Measurements from ENCODE around the gene HYAL1. TPM values are rescaled to one million over a fixed set of nuclear protein-coding genes. Genes with fewer than 3 reads are reported as not detected.

Gene HYAL1
- total RNA-seq, 4 donors from 2014 or later = 2.1 to 30.5 (median 22.1) TPM

- Histone ChIP-seq H3K9me3 (no peaks in the 10 kb centered on the region), H3K27me3 (no peaks in the 10 kb centered on the region), H3K27ac (peak overlapping the region; percentile 95 to 96), H3K36me3 (no peaks in the 10 kb centered on the region), H3K4me3 (peak overlapping the region; percentile 71 to 83), H3K4me1 (peaks cover 0 to 33% of the 10 kb centered on the region in 2 donors)
- intact Hi-C loops (cut with DNase I; ENCODE audit: low total_unique reads) = no loop called here
- TF ChIP-seq CTCF (IDR thresholded peaks at IDR 0.05) = no peak
- TF ChIP-seq POLR2A (IDR thresholded peaks at IDR 0.05) = peak in 1 of 2 donors; percentile 29
- no peak for DNase-seq
Measured at GRCh38 chr3:50322115-50322385, 18.7 kb upstream of the HYAL1 start.

GRCh38 chr3:50321336-50322114, 18.2 kb upstream of the HYAL1 start:
- no peaks in the 10 kb centered on the region for H3K9me3 ChIP-seq
- peak; percentile 23 to 72 for TF ChIP-seq POLR2A (IDR thresholded peaks at IDR 0.05)
- TF ChIP-seq CTCF (IDR thresholded peaks at IDR 0.05) = peak; percentile 28 to 58 (median 48)
- H3K4me1 ChIP-seq = peaks cover 0 to 32% of the 10 kb centered on the region in 2 donors
- peak overlapping the region; percentile 71 to 83 for H3K4me3 ChIP-seq
- peak; percentile 88 to 90 for DNase-seq
- no peaks in the 10 kb centered on the region for H3K36me3 ChIP-seq
- intact Hi-C loops (cut with DNase I; ENCODE audit: low total_unique reads) = no loop called here
- H3K27ac ChIP-seq = peak overlapping the region; percentile 95 to 96
- no peaks in the 10 kb centered on the region for H3K27me3 ChIP-seq

DNA sequence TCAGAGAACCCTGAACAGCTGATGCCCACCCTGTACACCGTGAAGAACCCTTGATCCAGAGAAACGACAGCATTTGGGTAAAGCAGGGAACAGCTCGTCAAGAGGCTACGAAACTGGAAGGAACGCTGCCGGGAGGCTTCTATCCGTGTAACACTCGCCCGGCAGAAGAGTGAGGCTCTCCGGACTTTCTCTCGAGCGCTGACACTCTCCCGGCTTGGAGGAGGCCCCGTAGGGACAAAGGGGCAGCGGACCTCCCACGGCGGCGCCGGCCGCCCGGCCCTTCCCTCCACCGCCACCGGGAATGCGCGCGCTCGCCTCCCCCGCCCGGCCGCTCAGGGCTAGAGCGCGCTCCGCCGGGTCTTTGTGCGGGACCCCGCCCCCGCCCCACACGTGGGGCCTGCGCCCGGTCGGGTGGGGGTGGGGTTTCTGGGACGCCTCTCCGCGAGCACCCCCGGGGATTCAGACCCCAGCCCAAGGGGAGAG, 17.5 kb upstream of the HYAL1 start:
- TF ChIP-seq CTCF (IDR thresholded peaks at IDR 0.05) (peak in 1 of 4 experiments; percentile 8), POLR2A (IDR thresholded peaks at IDR 0.05) (no peak)
- Histone ChIP-seq H3K27me3 (no peaks in the 10 kb centered on the region), H3K9me3 (no peaks in the 10 kb centered on the region), H3K4me1 (peaks cover 0 to 32% of the 10 kb centered on the region in 2 donors), H3K4me3 (peak overlapping the region; percentile 71 to 83), H3K36me3 (no peaks in the 10 kb centered on the region), H3K27ac (peak overlapping the region; percentile 95 to 96)
- peak; percentile 74 to 83 for DNase-seq
- intact Hi-C loops (cut with DNase I; ENCODE audit: low total_unique reads) = no loop called here

DNA sequence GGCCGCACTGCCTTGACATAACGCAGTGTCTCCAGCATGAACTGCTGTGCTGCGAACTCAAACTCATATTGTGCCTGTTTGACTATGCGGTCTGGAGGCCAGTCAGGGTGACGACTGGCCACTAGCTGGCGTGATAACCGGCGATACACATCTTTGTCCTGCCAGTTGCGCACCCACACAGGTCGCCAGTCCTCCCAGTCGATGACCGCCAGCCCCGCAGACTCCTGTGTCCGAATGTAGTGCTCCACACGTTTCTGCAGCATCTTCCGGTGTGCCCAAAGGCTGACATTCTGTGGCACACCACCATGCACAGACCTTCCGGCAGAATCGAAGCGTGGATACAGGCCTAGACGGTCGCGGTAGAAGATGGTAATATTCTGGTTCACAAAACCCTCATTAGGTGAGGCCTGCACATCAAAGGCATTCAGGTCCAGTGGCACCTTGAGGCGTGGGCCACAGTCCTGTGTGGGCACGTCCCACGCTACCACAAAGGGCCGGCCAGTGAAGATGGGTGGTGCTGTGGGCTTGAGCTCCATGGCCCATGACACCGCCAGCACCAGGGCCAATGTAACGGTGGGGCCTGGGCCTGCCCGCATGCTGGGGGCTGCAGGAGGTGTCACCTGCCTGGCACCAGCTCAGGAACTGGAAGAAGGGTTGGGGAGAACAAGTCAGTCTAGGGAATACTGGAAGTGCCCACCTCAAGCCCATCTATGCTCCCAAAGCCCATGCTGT, 16.7 kb upstream of the HYAL1 start:
- TF ChIP-seq CTCF (IDR thresholded peaks at IDR 0.05) (no peak), POLR2A (IDR thresholded peaks at IDR 0.05) (no peak)
- H3K4me1 ChIP-seq = peaks cover 0 to 32% of the 10 kb centered on the region in 2 donors
- intact Hi-C loops (cut with DNase I; ENCODE audit: low total_unique reads) = no loop called here
- peak in 1 of 2 donors; percentile 31 for DNase-seq
- H3K27me3 ChIP-seq = no peaks in the 10 kb centered on the region
- no peaks in the 10 kb centered on the region for H3K36me3 ChIP-seq
- peak overlapping the region; percentile 71 to 83 for H3K4me3 ChIP-seq
- H3K27ac ChIP-seq = peak overlapping the region; percentile 95 to 96
- no peaks in the 10 kb centered on the region for H3K9me3 ChIP-seq
